NCI-H146 treated with DMSO at 0.1 percent for 48 hours (cell line): ENCODE results near the gene DCDC2C.

ENCODE experiments used
- DNase-seq: peaks from one replicate; lab custom pipeline; 2025; ENCODE audit not compliant: unreplicated experiment; lab: John Stamatoyannopoulos, UW

DCDC2C gene

GRCh38 chr2:3672861-3673678, 30.3 kb upstream of the DCDC2C start:
- no peak for DNase-seq

GRCh38 chr2:3674066-3674845, 29.1 kb upstream of the DCDC2C start:
- no peak for DNase-seq

GRCh38 chr2:3675687-3676086, 27.7 kb upstream of the DCDC2C start:
- DNase-seq = no peak

GRCh38 chr2:3677436-3677835, 25.9 kb upstream of the DCDC2C start:
- no peak for DNase-seq

- DNase-seq = no peak
These were observed 25.2 kb upstream of the DCDC2C start for GRCh38 chr2:3678212-3678611.

- no peak for DNase-seq
These were observed 24.2 kb upstream of the DCDC2C start for GRCh38 chr2:3679180-3679579.

- DNase-seq = no peak
These were observed 23.6 kb upstream of the DCDC2C start for GRCh38 chr2:3679616-3680393.

GRCh38 chr2:3680548-3681345, 22.6 kb upstream of the DCDC2C start:
- DNase-seq = no peak

GRCh38 chr2:3681625-3682024, 21.8 kb upstream of the DCDC2C start:
- no peak for DNase-seq

GRCh38 chr2:3682811-3683210, 20.6 kb upstream of the DCDC2C start:
- DNase-seq = no peak

- DNase-seq = no peak
These were observed 19.5 kb upstream of the DCDC2C start for GRCh38 chr2:3683748-3684454.

GRCh38 chr2:3689998-3690748, 13.2 kb upstream of the DCDC2C start:
- DNase-seq = no peak

- peak; percentile 66 for DNase-seq
These were observed 11.0 kb upstream of the DCDC2C start for GRCh38 chr2:3692375-3692774.

- no peak for DNase-seq
These were observed 6.8 kb upstream of the DCDC2C start for GRCh38 chr2:3696545-3696944.

GRCh38 chr2:3701071-3701470, 2.3 kb upstream of the DCDC2C start:
- DNase-seq = no peak

GRCh38 chr2:3703757-3704355, 481 bp downstream of the DCDC2C start:
- DNase-seq = no peak

GRCh38 chr2:3704692-3705091, 1.3 kb downstream of the DCDC2C start:
- no peak for DNase-seq

- DNase-seq = no peak
These were observed 2.4 kb downstream of the DCDC2C start for GRCh38 chr2:3705782-3706181.

GRCh38 chr2:3706892-3707291, 3.5 kb downstream of the DCDC2C start:
- DNase-seq = no peak
